Lower lobe of right lung (tissue), 2 donors: ENCODE results near the gene KIRREL3. TPM values are rescaled to one million over a fixed set of nuclear protein-coding genes. Genes with fewer than 3 reads are reported as not detected.

Source experiments
- ATAC-seq, 2 donors: fragments of 200-7000 bp; cut with Tn5 transposase; one replicate each; pipeline ENCODE4 v1.9.1; 2020 to 2022; ENCODE audit warnings: mild to moderate bottlenecking in 2 of 2, moderate library complexity in 2 of 2
- DNase-seq: peaks from one replicate; pipeline ENCODE4 v3.0.0-alpha.2; 2020
- H3K27ac ChIP-seq: fragments of 200-600 bp; one replicate; pipeline ENCODE4 v1.8.0; 2022
- H3K27me3 ChIP-seq: fragments of 200-600 bp; one replicate; pipeline ENCODE4 v1.8.0; 2022; ENCODE audit warnings: low read depth
- H3K36me3 ChIP-seq: fragments of 200-600 bp; one replicate; pipeline ENCODE4 v1.8.0; 2022; ENCODE audit warnings: mild to moderate bottlenecking
- H3K4me1 ChIP-seq: fragments of 200-600 bp; one replicate; pipeline ENCODE4 v1.8.0; 2022
- H3K4me3 ChIP-seq: fragments of 200-600 bp; one replicate; pipeline ENCODE4 v1.8.0; 2022; ENCODE audit warnings: mild to moderate bottlenecking
- H3K9me3 ChIP-seq: fragments of 200-600 bp; one replicate; pipeline ENCODE4 v1.8.0; 2022
- intact Hi-C: fragments of 100-400 bp; cut with DNase I; formaldehyde crosslinking; loops from one replicate; pipeline ENCODE4 v1.11.0; 2022
- total RNA-seq: library from RNA; stranded (reverse); fragmentation: NEBNext Ultra II Directional; extraction: Animal tissue kit (Norgen Biotek cat#: 25700); gene quantifications from one replicate; pipeline ENCODE4 v1.2.1, GENCODE V29; 2021
- TF ChIP-seq, protein P1 (sequence below): fragments of 200-600 bp; IDR thresholded peaks from one replicate; pipeline ENCODE4 v1.8.0; 2022; ENCODE audit warnings: antibody characterized with exemption, mild to moderate bottlenecking
- donor health status: DM: no; HTN: yes; CAD: no; lungs with severe emphysema.

KIRREL3 gene
- total RNA-seq, 1 donor from 2014 or later = 0.15 TPM

DNA sequence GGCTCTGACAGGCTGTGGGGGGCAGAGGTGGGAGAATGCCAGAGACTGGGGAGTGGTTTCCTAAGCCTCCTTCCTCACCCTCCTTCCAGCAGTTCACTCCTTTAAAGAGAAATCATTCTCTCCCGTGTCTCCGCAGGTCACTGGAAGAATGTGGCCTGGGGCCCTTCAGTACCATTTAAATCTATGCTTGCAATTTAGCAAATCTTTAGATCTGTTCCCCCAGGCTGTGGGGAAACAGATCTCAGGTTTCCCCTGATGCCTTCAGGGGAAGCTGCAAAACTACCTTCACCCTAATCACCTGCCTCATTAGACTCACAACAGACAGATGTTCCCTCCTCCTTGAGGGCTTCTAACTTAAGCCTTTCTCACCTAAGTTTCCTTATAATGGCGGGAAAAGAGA, 55.3 kb downstream of the KIRREL3 start:
- Histone ChIP-seq H3K27me3 (no peaks in the 10 kb centered on the region), H3K4me1 (no peaks in the 10 kb centered on the region), H3K27ac (no peak overlapping the region), H3K4me3 (no peak overlapping the region), H3K36me3 (no peaks in the 10 kb centered on the region), H3K9me3 (no peaks in the 10 kb centered on the region)
- intact Hi-C loops = no loop called here
- ATAC-seq (no peak), DNase-seq (no peak)
- TF ChIP-seq, protein P1, sequence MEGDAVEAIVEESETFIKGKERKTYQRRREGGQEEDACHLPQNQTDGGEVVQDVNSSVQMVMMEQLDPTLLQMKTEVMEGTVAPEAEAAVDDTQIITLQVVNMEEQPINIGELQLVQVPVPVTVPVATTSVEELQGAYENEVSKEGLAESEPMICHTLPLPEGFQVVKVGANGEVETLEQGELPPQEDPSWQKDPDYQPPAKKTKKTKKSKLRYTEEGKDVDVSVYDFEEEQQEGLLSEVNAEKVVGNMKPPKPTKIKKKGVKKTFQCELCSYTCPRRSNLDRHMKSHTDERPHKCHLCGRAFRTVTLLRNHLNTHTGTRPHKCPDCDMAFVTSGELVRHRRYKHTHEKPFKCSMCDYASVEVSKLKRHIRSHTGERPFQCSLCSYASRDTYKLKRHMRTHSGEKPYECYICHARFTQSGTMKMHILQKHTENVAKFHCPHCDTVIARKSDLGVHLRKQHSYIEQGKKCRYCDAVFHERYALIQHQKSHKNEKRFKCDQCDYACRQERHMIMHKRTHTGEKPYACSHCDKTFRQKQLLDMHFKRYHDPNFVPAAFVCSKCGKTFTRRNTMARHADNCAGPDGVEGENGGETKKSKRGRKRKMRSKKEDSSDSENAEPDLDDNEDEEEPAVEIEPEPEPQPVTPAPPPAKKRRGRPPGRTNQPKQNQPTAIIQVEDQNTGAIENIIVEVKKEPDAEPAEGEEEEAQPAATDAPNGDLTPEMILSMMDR = no peak

DNA sequence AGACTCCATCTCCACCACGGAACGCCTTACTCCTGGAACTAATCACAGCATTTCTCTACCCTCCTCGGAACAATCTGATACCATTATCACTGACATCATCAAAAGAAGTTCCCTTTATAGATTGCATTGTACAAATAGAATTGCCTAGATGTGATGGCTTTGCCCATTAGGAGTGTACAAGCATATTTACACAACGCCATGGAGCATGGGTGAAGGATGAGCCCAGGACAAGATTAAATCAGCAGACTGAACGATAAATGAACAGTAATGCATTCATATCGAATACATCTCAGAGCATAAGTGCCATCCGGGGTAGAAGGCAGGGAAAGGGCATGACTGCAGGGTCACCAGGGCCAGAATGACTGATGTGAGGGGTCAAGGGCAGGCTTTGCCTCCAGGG, 57.3 kb downstream of the KIRREL3 start:
- intact Hi-C loops = no loop called here
- no peak for ATAC-seq
- Histone ChIP-seq H3K27ac (no peak overlapping the region), H3K36me3 (no peaks in the 10 kb centered on the region), H3K27me3 (no peaks in the 10 kb centered on the region), H3K4me1 (no peaks in the 10 kb centered on the region), H3K9me3 (no peaks in the 10 kb centered on the region), H3K4me3 (no peak overlapping the region)
- TF ChIP-seq, protein P1 = no peak
- DNase-seq = no peak

DNA sequence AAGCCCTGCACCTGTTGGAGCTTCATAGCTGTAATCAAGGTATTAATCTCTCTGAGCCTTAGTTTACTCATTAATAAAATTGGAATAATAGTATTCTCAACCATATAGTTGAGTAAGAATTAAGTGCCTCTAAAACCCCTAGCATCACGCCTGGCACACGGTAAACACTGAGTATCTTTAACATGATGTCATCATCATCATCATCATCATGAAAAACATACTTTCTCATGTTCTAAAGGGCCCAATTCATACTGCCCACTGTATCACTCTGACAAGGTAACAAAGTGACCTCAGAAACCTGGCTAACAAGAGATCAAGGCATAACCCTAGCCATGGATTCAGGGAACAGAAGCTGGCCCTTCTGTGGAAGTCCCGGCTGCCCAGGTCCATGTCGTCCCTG, 58.4 kb downstream of the KIRREL3 start:
- ATAC-seq = no peak
- DNase-seq = no peak
- no peaks in the 10 kb centered on the region for H3K27me3 ChIP-seq
- H3K36me3 ChIP-seq = no peaks in the 10 kb centered on the region
- TF ChIP-seq, protein P1 = no peak
- no peak overlapping the region for H3K27ac ChIP-seq
- intact Hi-C loops = no loop called here
- no peaks in the 10 kb centered on the region for H3K9me3 ChIP-seq
- no peak overlapping the region for H3K4me3 ChIP-seq
- H3K4me1 ChIP-seq = no peaks in the 10 kb centered on the region

DNA sequence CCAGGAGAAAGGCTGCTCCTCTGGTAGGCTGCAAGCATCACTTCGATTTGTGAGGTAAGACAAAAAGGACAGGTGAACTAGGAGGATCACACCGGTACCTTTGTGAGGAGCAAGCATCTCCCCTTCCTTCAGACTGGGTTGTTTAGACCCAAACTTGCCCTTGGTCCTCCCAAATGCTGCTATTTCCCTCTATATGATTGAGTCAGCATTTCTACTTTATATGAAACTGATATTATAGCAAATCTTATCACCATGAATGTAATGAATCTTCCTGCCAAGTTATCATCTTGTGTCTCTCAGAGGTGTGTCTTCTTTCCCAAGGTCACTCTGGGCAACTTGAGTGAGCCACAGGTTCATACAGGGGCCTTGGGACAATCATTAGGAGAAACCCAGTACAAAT, 61.0 kb downstream of the KIRREL3 start:
- intact Hi-C loops = no loop called here
- H3K27me3 ChIP-seq = no peaks in the 10 kb centered on the region
- H3K4me1 ChIP-seq = no peaks in the 10 kb centered on the region
- TF ChIP-seq, protein P1 = no peak
- DNase-seq = no peak
- no peak for ATAC-seq
- H3K9me3 ChIP-seq = no peaks in the 10 kb centered on the region
- H3K36me3 ChIP-seq = no peaks in the 10 kb centered on the region
- no peak overlapping the region for H3K27ac ChIP-seq
- no peak overlapping the region for H3K4me3 ChIP-seq

DNA sequence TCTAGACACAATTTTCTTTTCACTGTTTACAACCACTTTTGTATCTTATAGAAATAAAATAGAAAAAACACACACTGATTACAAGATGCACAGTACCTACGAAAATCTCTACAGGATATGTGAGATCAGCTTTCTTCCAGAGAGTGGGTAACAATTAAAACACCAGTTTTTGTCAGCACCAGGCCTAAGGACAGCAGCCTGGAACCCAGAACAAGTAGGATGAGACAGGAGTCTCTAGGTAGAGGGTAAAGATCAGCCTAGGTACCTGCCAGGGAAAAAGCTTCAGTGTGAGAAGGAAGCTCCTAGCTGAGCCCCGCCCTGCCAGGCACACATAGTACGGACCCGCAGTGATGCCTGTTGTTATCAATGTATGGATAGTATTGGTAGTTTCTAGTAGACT, 61.9 kb downstream of the KIRREL3 start:
- no peak overlapping the region for H3K27ac ChIP-seq
- intact Hi-C loops = no loop called here
- DNase-seq (no peak), ATAC-seq (no peak)
- TF ChIP-seq, protein P1 = no peak
- no peaks in the 10 kb centered on the region for H3K27me3 ChIP-seq
- no peaks in the 10 kb centered on the region for H3K4me1 ChIP-seq
- no peaks in the 10 kb centered on the region for H3K9me3 ChIP-seq
- H3K36me3 ChIP-seq = no peaks in the 10 kb centered on the region
- H3K4me3 ChIP-seq = no peak overlapping the region
